Mucosa of stomach (tissue), 1 donor: ENCODE results near the gene ERN1.

Source experiments
- H3K27me3 ChIP-seq: one replicate; pipeline ENCODE4 v1.7.0; 2013; ENCODE audit warnings: mild to moderate bottlenecking, low read length; ENCODE audit not compliant: control insufficient read depth, insufficient read depth
- H3K36me3 ChIP-seq: one replicate; pipeline ENCODE4 v1.7.0; 2013; ENCODE audit warnings: low read length; ENCODE audit not compliant: control insufficient read depth, insufficient read depth
- H3K4me1 ChIP-seq: one replicate; pipeline ENCODE4 v1.7.0; 2013; ENCODE audit warnings: mild to moderate bottlenecking, low read length; ENCODE audit not compliant: control insufficient read depth, insufficient read depth
- H3K4me3 ChIP-seq: one replicate; pipeline ENCODE4 v1.7.0; 2013; ENCODE audit warnings: low read length
- H3K9ac ChIP-seq: one replicate; pipeline ENCODE4 v1.7.0; 2013; ENCODE audit warnings: mild to moderate bottlenecking, low read length, moderate library complexity
- H3K9me3 ChIP-seq: one replicate; pipeline ENCODE4 v1.7.0; 2013; ENCODE audit warnings: mild to moderate bottlenecking, low read length, moderate library complexity; ENCODE audit not compliant: control insufficient read depth
- donor health status: Pancreatic carcinoma.

ERN1 gene

DNA sequence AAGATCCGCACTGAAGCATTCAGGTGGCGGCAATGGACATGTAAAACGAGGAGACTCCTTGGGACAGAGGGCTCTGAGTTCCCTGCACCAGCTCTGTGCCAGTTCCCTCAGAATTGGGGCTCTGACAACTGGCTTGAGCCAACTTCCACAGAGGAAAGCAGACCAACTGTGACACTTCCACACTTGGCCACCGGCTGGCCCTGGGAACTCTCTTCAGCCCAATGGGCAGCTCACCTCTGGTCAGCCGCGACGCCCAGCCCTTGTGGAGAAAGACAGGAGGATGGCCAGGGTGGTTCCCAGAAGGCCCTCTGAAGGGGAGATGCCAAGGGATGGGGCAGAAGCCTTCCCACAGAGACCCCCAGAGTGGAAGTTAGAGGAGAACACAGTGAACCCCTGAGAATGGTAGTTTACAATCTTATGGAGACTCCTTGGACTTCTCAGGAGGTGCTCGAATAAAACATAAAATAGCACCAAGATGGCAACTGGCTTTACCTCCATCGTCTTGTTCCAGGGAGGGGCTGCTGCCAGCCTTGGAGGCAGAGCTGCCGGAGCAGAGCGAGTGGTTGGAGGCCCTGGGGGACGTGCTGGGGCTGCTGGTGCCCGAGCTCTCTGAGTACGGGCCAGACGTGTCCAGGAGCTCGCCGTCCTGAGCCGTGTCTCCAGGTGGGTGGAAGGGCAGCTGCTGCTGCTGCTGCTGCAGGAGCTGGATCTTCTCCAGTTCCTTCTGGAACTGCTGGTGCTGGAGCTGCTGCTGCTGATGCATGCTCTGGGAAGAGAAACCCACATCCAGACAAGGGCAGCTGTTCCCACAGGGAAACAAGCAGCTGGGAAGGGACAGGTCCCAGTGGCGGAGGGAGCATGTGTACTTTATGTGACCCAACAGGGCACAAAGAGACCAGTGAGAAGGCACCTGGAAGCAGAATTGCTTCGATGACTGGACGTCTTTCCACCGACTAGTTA lies 74.5 kb downstream of the ERN1 start:
- H3K4me3 ChIP-seq, result no peak overlapping the region
- no peak overlapping the region for H3K9ac ChIP-seq
- H3K9me3 ChIP-seq, result no peaks in the 10 kb centered on the region
- no peaks in the 10 kb centered on the region for H3K4me1 ChIP-seq
- no peaks in the 10 kb centered on the region for H3K27me3 ChIP-seq
- H3K36me3 ChIP-seq, result peaks cover 4% of the 10 kb centered on the region

GRCh38 chr17:64054304-64054703 lies 75.6 kb downstream of the ERN1 start:
- no peaks in the 10 kb centered on the region for H3K9me3 ChIP-seq
- H3K27me3 ChIP-seq, result no peaks in the 10 kb centered on the region
- peaks cover 4% of the 10 kb centered on the region for H3K36me3 ChIP-seq
- no peaks in the 10 kb centered on the region for H3K4me1 ChIP-seq
- H3K9ac ChIP-seq, result no peak overlapping the region
- no peak overlapping the region for H3K4me3 ChIP-seq

GRCh38 chr17:64053101-64053500 lies 76.8 kb downstream of the ERN1 start:
- peaks cover 4% of the 10 kb centered on the region for H3K36me3 ChIP-seq

GRCh38 chr17:64051153-64051552 lies 78.8 kb downstream of the ERN1 start:
- Histone ChIP-seq H3K4me1 (no peaks in the 10 kb centered on the region), H3K27me3 (no peaks in the 10 kb centered on the region), H3K4me3 (no peak overlapping the region), H3K9me3 (no peaks in the 10 kb centered on the region), H3K36me3 (peaks cover 10% of the 10 kb centered on the region), H3K9ac (no peak overlapping the region)

More at GRCh38 chr17:64053101-64053500, 76.8 kb downstream of the ERN1 start:
- Histone ChIP-seq H3K27me3 (no peaks in the 10 kb centered on the region), H3K4me1 (no peaks in the 10 kb centered on the region), H3K9me3 (no peaks in the 10 kb centered on the region), H3K9ac (no peak overlapping the region), H3K4me3 (no peak overlapping the region)

DNA sequence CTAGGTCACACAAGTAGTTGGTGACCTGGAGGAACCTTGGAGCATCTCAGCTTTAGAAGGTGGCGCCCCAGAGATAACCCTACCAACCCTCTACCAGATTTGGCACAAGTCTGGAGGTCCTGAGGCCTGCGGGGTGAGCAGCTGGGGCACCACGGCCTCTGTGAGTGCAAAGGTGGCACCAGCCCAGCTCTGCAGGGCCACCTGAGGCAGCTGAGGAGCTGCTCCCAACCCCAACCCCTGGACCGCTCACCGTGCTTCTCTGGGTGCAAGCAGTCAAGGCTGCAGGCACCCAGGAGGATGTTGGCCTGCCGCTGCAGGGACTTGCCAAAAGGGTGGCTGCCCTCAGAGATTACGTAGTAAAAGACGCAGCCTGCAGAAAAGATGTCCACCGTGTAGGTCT lies 81.1 kb downstream of the ERN1 start:
- H3K27me3 ChIP-seq, result no peaks in the 10 kb centered on the region
- no peaks in the 10 kb centered on the region for H3K9me3 ChIP-seq
- peaks cover 19% of the 10 kb centered on the region for H3K36me3 ChIP-seq
- no peak overlapping the region for H3K4me3 ChIP-seq
- no peaks in the 10 kb centered on the region for H3K4me1 ChIP-seq
- no peak overlapping the region for H3K9ac ChIP-seq

- Histone ChIP-seq H3K9ac (no peak overlapping the region), H3K4me3 (no peak overlapping the region), H3K36me3 (peaks cover 19% of the 10 kb centered on the region), H3K4me1 (peaks cover 4% of the 10 kb centered on the region), H3K9me3 (no peaks in the 10 kb centered on the region), H3K27me3 (no peaks in the 10 kb centered on the region)
Measured at GRCh38 chr17:64045176-64045575, 84.8 kb downstream of the ERN1 start.

- no peaks in the 10 kb centered on the region for H3K9me3 ChIP-seq
- peaks cover 19% of the 10 kb centered on the region for H3K36me3 ChIP-seq
- H3K4me3 ChIP-seq, result no peak overlapping the region
- H3K4me1 ChIP-seq, result peaks cover 11% of the 10 kb centered on the region
- no peak overlapping the region for H3K9ac ChIP-seq
- H3K27me3 ChIP-seq, result no peaks in the 10 kb centered on the region
Measured at GRCh38 chr17:64042700-64043485, 87.1 kb downstream of the ERN1 start.

DNA sequence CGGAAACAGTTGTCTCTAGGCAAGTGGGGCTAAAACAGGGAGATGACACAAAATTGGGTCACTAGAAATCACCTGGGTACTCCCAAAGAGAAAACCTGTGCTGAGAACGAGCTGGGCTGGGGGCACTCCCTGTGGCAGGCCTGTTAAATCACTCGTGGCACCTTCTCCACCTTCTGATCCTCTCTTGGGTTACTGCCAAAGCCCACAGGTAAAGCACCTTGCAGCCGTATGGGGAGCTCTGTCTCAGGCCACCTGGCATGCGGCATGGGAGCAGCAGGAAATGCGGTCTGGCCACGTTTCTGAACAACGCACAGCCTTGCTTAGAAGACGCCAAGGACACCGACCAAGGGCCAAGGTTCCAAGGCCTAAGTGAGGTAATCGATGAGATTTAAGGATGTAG lies 88.0 kb downstream of the ERN1 start:
- H3K4me1 ChIP-seq, result peaks cover 11% of the 10 kb centered on the region
- no peaks in the 10 kb centered on the region for H3K9me3 ChIP-seq
- H3K4me3 ChIP-seq, result no peak overlapping the region
- H3K27me3 ChIP-seq, result no peaks in the 10 kb centered on the region
- peaks cover 19% of the 10 kb centered on the region for H3K36me3 ChIP-seq
- H3K9ac ChIP-seq, result no peak overlapping the region

DNA sequence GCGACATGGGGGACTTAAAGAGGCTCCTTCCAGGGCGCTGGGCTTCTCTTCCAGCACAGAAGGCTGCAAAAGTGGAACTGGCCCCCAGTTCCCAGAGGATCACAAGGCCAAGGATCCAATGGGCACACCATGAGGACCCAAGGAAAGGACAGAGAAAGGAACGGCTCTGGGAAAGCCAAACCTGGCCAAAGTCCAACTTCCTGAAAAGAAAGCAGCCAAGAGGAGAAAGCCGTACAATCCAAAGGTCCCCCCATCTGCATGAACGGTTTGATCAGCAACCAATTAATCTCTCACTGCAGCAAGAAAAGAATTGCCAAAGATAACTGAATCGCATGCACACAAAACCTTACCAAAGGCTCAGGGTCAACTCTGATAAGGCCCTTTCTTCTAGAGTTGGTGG lies 89.7 kb downstream of the ERN1 start:
- Histone ChIP-seq H3K4me1 (peaks cover 11% of the 10 kb centered on the region), H3K4me3 (no peak overlapping the region), H3K9ac (no peak overlapping the region), H3K27me3 (no peaks in the 10 kb centered on the region), H3K36me3 (peaks cover 4% of the 10 kb centered on the region), H3K9me3 (no peaks in the 10 kb centered on the region)

- Histone ChIP-seq H3K27me3 (no peaks in the 10 kb centered on the region), H3K36me3 (no peaks in the 10 kb centered on the region), H3K9ac (no peak overlapping the region), H3K9me3 (no peaks in the 10 kb centered on the region), H3K4me3 (no peak overlapping the region), H3K4me1 (peaks cover 11% of the 10 kb centered on the region)
Measured at GRCh38 chr17:64039106-64039400, 90.9 kb downstream of the ERN1 start.

DNA sequence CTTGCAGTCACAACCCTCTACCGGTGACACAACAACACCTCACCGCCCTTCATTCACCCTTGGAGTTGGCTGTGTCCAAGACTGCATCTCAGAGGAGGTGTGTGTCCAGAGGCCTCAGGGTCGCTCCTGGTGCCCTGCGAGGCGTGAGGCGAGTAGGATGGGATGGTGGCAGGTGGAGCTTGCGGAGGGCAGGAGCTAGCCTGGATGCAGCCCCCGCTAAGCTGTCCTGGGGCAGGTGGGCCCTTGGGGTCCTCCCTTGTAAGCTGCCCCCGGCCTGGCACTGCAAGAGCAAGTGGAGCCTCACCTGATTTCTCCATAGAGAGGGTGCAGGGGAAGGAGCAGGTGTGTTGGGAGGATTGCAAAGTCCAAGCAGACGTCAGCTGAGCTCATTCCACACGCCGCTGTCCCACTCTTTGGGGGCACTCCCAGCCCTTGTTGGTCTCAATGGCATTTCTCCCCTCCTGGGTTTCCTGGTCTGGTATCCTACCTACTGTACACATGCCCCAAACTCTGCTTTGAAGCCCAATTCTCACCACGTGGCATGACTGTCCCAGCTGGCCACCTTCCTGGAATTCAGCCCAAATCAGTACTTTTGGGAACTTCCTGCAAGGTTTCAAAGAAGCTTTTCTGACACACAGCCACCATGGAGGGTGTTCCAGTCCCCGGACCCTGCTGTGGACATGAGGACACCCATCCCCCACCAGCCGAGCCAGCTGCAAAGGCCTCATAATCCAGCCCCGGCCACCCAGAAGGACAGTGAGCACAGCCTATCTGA lies 91.4 kb downstream of the ERN1 start:
- Histone ChIP-seq H3K36me3 (no peaks in the 10 kb centered on the region), H3K9ac (no peak overlapping the region), H3K27me3 (no peaks in the 10 kb centered on the region), H3K4me1 (peaks cover 11% of the 10 kb centered on the region), H3K4me3 (no peak overlapping the region), H3K9me3 (no peaks in the 10 kb centered on the region)

DNA sequence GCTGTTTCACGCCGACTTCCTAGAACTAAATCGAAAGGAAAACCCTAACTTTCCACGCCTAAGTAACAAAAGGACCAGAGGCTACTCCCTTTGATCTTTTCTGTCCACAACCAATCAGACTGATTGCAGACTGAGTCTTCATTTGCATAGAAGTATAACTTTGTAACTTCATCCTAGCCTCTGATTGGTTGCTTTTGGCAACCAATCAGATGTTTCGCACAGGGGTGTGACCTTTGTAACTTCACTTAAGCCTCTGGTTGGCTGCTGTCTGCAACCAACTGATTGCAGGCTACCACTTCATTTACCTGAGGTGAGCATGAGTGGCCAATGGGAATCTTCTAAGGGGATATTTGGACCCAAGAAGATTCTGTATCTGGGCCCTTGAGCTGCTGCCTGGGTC lies 92.1 kb downstream of the ERN1 start:
- Histone ChIP-seq H3K27me3 (no peaks in the 10 kb centered on the region), H3K4me1 (peaks cover 11% of the 10 kb centered on the region), H3K9me3 (no peaks in the 10 kb centered on the region), H3K4me3 (no peak overlapping the region), H3K36me3 (no peaks in the 10 kb centered on the region), H3K9ac (no peak overlapping the region)
